Measurements from ENCODE around the gene APOBEC2. TPM values are rescaled to one million over a fixed set of nuclear protein-coding genes. Genes with fewer than 3 reads are reported as not detected.

APOBEC2 gene
- total RNA-seq, 1 donor from 2014 or later: not detected

- Mint-ChIP-seq H3K4me1 (peaks cover 47% of the 10 kb centered on the region), H3K27ac (peak within 1 kb of the TSS; percentile 98), H3K4me3 (peak within 1 kb of the TSS; percentile 96), H3K36me3 (ENCODE audit: low read depth) (peaks cover 49% of the 10 kb centered on the region), H3K27me3 (no peaks in the 10 kb centered on the region), H3K9me3 (no peaks in the 10 kb centered on the region)
- no peak for DNase-seq
- ChIA-PET CTCF (interaction anchor here (1.0 to 1.2 kb wide), 2 partner anchors 44 to 109 kb away, joined by 3 read pairs; no protein-coding TSS in a partner anchor), POLR2A (interaction anchor here (0.6 to 1.5 kb wide), 11 partner anchors 14 to 1710 kb away, joined by 3 to 13 read pairs (median 3); partner anchors contain the start of genes APOBEC2 and TREML2)
- peak; percentile 63 for ATAC-seq (ENCODE audit: low read depth)
- TF ChIP-seq, protein P1, sequence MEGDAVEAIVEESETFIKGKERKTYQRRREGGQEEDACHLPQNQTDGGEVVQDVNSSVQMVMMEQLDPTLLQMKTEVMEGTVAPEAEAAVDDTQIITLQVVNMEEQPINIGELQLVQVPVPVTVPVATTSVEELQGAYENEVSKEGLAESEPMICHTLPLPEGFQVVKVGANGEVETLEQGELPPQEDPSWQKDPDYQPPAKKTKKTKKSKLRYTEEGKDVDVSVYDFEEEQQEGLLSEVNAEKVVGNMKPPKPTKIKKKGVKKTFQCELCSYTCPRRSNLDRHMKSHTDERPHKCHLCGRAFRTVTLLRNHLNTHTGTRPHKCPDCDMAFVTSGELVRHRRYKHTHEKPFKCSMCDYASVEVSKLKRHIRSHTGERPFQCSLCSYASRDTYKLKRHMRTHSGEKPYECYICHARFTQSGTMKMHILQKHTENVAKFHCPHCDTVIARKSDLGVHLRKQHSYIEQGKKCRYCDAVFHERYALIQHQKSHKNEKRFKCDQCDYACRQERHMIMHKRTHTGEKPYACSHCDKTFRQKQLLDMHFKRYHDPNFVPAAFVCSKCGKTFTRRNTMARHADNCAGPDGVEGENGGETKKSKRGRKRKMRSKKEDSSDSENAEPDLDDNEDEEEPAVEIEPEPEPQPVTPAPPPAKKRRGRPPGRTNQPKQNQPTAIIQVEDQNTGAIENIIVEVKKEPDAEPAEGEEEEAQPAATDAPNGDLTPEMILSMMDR (IDR thresholded peaks at IDR 0.05): no peak
- intact Hi-C loops (cut with micrococcal nuclease): loop anchor here (1.0 to 10.0 kb wide), 11 partner anchors 110 to 1958 kb away; partner anchors contain the start of genes FOXP4, SAYSD1, TBCC and TFEB
Measured at GRCh38 chr6:41072836-41073202, 19.8 kb downstream of the APOBEC2 start, which contains the start of gene NFYA. TSS of gene NFYA (plus strand) at chr6:41072974. CDS start at chr6:41079090, 6,116 bp downstream.

DNA sequence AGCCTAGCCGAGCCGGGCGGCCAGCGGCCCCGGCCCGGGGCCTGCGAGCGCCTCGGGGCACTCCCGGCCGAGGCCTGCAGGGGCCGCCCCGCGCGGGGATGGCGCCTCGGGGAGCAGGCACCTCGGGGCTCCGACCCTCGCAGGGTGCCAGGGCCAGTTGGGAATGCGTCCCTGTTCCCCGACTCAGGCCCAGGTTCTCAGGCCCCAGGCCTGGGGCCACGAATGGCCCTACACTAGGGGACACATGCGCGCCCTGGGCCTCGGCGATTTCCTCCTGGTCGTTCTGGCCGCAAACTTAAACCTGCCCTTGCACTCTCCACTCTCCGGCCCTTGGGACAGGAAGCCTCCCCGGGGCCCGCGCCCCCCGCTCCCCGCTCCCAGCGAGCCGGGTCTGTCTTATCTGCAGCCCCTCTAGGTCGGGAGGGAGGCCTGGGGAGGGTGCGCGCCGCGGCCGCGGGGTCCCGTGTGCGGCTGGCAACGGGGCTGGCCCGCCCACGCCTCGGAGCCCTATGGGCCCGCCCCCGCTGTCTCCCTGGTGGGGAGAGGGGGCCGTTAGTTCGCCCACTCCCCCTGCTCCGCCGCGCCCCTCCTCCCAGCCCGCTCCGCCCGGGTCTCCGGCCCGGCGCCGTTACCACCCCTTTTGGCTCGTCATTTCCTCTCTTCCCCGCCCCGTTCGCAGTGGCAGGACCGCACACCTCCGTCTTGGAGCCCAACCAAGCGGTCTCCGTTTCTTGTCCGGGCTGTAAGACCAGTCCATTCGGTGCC is 20.4 kb downstream of the APOBEC2 start:
- peak overlapping the region; percentile 96 for H3K4me3 Mint-ChIP-seq
- H3K9me3 Mint-ChIP-seq: no peaks in the 10 kb centered on the region
- H3K27ac Mint-ChIP-seq: peak overlapping the region; percentile 93
- H3K4me1 Mint-ChIP-seq: peaks cover 49% of the 10 kb centered on the region
- peak; percentile 79 for DNase-seq
- ATAC-seq (ENCODE audit: low read depth): peak; percentile 12
- TF ChIP-seq, protein P1 (IDR thresholded peaks at IDR 0.05): no peak
- H3K27me3 Mint-ChIP-seq: no peaks in the 10 kb centered on the region
- intact Hi-C loops (cut with micrococcal nuclease): loop anchor here (1.0 to 10.0 kb wide), 8 partner anchors 109 to 1959 kb away; partner anchors contain the start of genes FOXP4, SAYSD1, TBCC and TOMM6
- peaks cover 47% of the 10 kb centered on the region for H3K36me3 Mint-ChIP-seq (ENCODE audit: low read depth)
- ChIA-PET POLR2A (interaction anchor here (1.0 to 1.5 kb wide), 6 partner anchors 20 to 661 kb away, joined by 3 to 10 read pairs (median 6); partner anchors contain the start of genes APOBEC2 and TREML2), CTCF (interaction anchor here (1.0 to 1.2 kb wide), 2 partner anchors 45 to 109 kb away, joined by 3 read pairs; no protein-coding TSS in a partner anchor)

- POLR2A ChIA-PET: interaction anchor here (0.6 kb wide), 2 partner anchors 232 to 950 kb away, joined by 4 to 6 read pairs; no protein-coding TSS in a partner anchor
- Mint-ChIP-seq H3K27ac (peak overlapping the region; percentile 93), H3K9me3 (no peaks in the 10 kb centered on the region), H3K27me3 (no peaks in the 10 kb centered on the region), H3K36me3 (ENCODE audit: low read depth) (peaks cover 48% of the 10 kb centered on the region), H3K4me3 (peak overlapping the region; percentile 96), H3K4me1 (peaks cover 53% of the 10 kb centered on the region)
- TF ChIP-seq, protein P1 (IDR thresholded peaks at IDR 0.05): no peak
- ATAC-seq (ENCODE audit: low read depth): no peak
- no peak for DNase-seq
- intact Hi-C loops (cut with micrococcal nuclease): loop anchor here (1.0 to 10.0 kb wide), 8 partner anchors 109 to 1959 kb away; partner anchors contain the start of genes FOXP4, SAYSD1, TBCC and TOMM6
- CTCF ChIA-PET: interaction anchor here (1.2 kb wide), 1 partner anchor 204 kb away, joined by 4 read pairs; no protein-coding TSS in a partner anchor
Measured at GRCh38 chr6:41073968-41074691, 21.1 kb downstream of the APOBEC2 start.

DNA sequence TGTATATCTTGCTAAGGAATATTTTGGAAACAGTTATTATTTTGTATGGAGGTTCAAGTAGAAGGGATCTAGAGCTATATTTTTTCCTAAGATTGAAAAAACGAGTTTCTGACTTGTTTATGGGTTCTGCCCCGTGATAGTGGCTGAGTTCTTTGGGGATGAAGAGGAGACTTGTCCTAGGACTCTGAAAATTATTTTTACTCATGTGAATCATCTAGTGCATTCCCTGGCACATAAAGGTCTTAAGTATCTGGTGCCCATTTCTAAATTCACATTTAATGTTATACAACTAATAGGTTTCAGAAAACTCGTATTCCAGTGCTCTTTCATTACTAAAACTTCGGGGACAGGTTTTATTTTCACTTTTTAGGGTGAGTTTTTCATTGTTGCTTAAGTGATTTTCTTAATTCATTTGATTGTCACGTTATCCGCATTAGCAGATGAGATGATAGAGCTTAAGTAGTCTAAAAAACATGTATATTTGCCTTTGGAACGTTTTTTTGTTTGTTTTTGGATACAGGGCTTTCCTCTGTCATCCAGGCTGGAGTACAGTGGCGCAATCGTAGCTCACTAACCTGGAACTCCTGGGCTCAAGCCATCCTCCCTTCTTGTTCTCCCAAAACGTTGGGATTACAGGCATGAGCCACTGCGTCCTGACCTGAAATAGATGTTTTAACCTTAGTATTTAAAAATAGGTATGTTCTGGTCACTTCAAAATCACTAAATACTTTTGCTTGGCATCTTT is 21.9 kb downstream of the APOBEC2 start:
- ChIA-PET CTCF (interaction anchor here (1.2 kb wide), 1 partner anchor 204 kb away, joined by 4 read pairs; no protein-coding TSS in a partner anchor), POLR2A (interaction anchor here (0.6 kb wide), 1 partner anchor 231 kb away, joined by 6 read pairs; no protein-coding TSS in a partner anchor)
- Mint-ChIP-seq H3K9me3 (no peaks in the 10 kb centered on the region), H3K27me3 (no peaks in the 10 kb centered on the region), H3K36me3 (ENCODE audit: low read depth) (peaks cover 49% of the 10 kb centered on the region), H3K4me1 (peaks cover 60% of the 10 kb centered on the region), H3K27ac (peak overlapping the region; percentile 93), H3K4me3 (peak overlapping the region; percentile 96)
- intact Hi-C loops (cut with micrococcal nuclease): loop anchor here (5.0 to 10.0 kb wide), 3 partner anchors 472 to 1670 kb away; partner anchors contain the start of genes FOXP4, TBCC and TOMM6
- DNase-seq: no peak
- TF ChIP-seq, protein P1 (IDR thresholded peaks at IDR 0.05): no peak
- no peak for ATAC-seq (ENCODE audit: low read depth)

Measured in activated B cell treated with CpG ODN at 0.5 μM for 24 hours (primary cell).